ENCODE data around the gene SCAMP4. TPM values are rescaled to one million over a fixed set of nuclear protein-coding genes. Genes with fewer than 3 reads are reported as not detected.
A peak's percentile ranks its signal among the peaks of the same experiment; 100 is the strongest.
"Not testable (repeated sequence)": the region's sequence is repeated elsewhere in the genome, so short reads cannot be mapped to it uniquely, and the experiment has no call there.

SCAMP4 gene
- total and polyA plus RNA-seq, 2 of the 13 experiments (the other 11 are each of a cell fraction or from before 2014, with no cell fraction given): 10.7 to 13.7 TPM

- TF ChIP-seq TFDP2 (CRISPR knock-in tag; IDR thresholded peaks at IDR 0.05): peak; percentile 71
- TF ChIP-seq NONO (IDR thresholded peaks at IDR 0.05): not testable (repeated sequence)
- TF ChIP-seq NONO (CRISPR knock-in tag; conservative IDR thresholded peaks at IDR 0.05): peak; percentile 72
- TF ChIP-seq MNT (IDR thresholded peaks at IDR 0.05): peak; percentile 37; the same call in 1 of the 2 replicates
- TF ChIP-seq CREM (IDR thresholded peaks at IDR 0.05): peak; percentile 84
- TF ChIP-seq CREM (CRISPR knock-in tag; IDR thresholded peaks at IDR 0.05): peak; percentile 42; the same call in 1 of the 2 replicates
- TF ChIP-seq CBFB (CRISPR knock-in tag; IDR thresholded peaks at IDR 0.05): 0 out of 2 replicates have a peak, but pooled peaks have one; percentile 12
- TF ChIP-seq ZNF687 (CRISPR knock-in tag; IDR thresholded peaks at IDR 0.05): peak; percentile 60
- TF ChIP-seq KAT8 (CRISPR knock-in tag; IDR thresholded peaks at IDR 0.05): peak; percentile 79
- TF ChIP-seq SP4 (CRISPR knock-in tag; IDR thresholded peaks at IDR 0.05): peak; percentile 91
- peak; percentile 70; the same call in 1 of the 2 replicates for TF ChIP-seq ELF1 (CRISPR knock-in tag; IDR thresholded peaks at IDR 0.05)
- 0 out of 2 replicates have a peak, but pooled peaks have one; percentile 8 for TF ChIP-seq CHCHD3 (CRISPR knock-in tag; IDR thresholded peaks at IDR 0.05)
- 0 out of 2 replicates have a peak, but pooled peaks have one; percentile 3 for TF ChIP-seq DR1 (CRISPR knock-in tag; IDR thresholded peaks at IDR 0.05)
Observed at GRCh38 chr19:1885398-1886119, 19.6 kb upstream of the SCAMP4 start, which contains the start of gene ABHD17A (continued).

- intact Hi-C loops (cut with micrococcal nuclease; ENCODE audit: unreplicated experiment); H3K9me3 ChIP-seq (ENCODE audit: low read length); in situ Hi-C loops (cut with HindIII; ENCODE audit: extremely low pct_ligation_motif_present, low pct_unique_long_range_greater_than_20kb); H3K4me2 ChIP-seq (ENCODE audit: low read depth, low read length); H3K27me3 ChIP-seq (ENCODE audit: control insufficient read depth in 1 of 2, insufficient read depth in 2 of 2, low read length in 2 of 2); H3K4me3 ChIP-seq (replicated peaks in 1 of 3; ENCODE audit: insufficient read depth in 1 of 3, low read depth in 2 of 3, low read length in 3 of 3); CTCF ChIA-PET (ENCODE audit: low intra/inter-chr PET ratio, low total read pairs); DNase-seq (ENCODE audit: low spot score); FAIRE-seq; H3K36me3 ChIP-seq (replicated peaks in 1 of 2; ENCODE audit: control insufficient read depth in 1 of 2, insufficient read depth in 2 of 2, low read length in 2 of 2); H3K9ac ChIP-seq (ENCODE audit: insufficient read depth, low read depth, low read length); H3K27ac ChIP-seq (ENCODE audit: extremely low read length, insufficient read depth, low read length); ATAC-seq; BruUV-seq (replicated peaks); H2AFZ ChIP-seq (ENCODE audit: low read length); POLR2A ChIA-PET: not testable (repeated sequence)
- peaks cover 57% of the 10 kb centered on the region for H3K4me1 ChIP-seq (ENCODE audit: insufficient read depth, low read length)
- 93% methylated on average over 15 of the region's 15 CpGs for WGBS (ENCODE audit: low lambda C conversion rate)
- H3K79me2 ChIP-seq (ENCODE audit: insufficient read depth, low read length): peaks cover 32% of the 10 kb centered on the region
- peaks cover 16% of the 10 kb centered on the region for H4K20me1 ChIP-seq (ENCODE audit: insufficient read depth, low read length)
Observed at GRCh38 chr19:1886360-1886759, 18.8 kb upstream of the SCAMP4 start.

All from HepG2 (cell line).